Fibroblast of villous mesenchyme (primary cell): Measurements from ENCODE around the gene PLCG1. TPM values are rescaled to one million over a fixed set of nuclear protein-coding genes. Genes with fewer than 3 reads are reported as not detected.

Source experiments
- DNase-seq: peaks from one replicate; pipeline ENCODE4 v3.0.0-alpha.2; 2010; ENCODE audit warnings: low read depth
- H3K4me3 ChIP-seq: 2 replicates; pipeline ENCODE4 v1.5.1; 2011; ENCODE audit warnings: low read depth, mild to moderate bottlenecking, low read length
- total RNA-seq: library from RNA; depleted of rRNA; stranded (reverse); fragments of >200 nt; gene quantifications from 2 replicates; pipeline ENCODE4 v1.2.3, GENCODE V29; 2012
- TF ChIP-seq, protein P1 (sequence below): IDR thresholded peaks from 2 replicates; pipeline ENCODE4 v1.5.1; 2012; ENCODE audit warnings: low read depth, mild to moderate bottlenecking, low read length; ENCODE audit not compliant: insufficient read depth

PLCG1 gene
- total RNA-seq, 1 donor, result 60.9 TPM

DNA sequence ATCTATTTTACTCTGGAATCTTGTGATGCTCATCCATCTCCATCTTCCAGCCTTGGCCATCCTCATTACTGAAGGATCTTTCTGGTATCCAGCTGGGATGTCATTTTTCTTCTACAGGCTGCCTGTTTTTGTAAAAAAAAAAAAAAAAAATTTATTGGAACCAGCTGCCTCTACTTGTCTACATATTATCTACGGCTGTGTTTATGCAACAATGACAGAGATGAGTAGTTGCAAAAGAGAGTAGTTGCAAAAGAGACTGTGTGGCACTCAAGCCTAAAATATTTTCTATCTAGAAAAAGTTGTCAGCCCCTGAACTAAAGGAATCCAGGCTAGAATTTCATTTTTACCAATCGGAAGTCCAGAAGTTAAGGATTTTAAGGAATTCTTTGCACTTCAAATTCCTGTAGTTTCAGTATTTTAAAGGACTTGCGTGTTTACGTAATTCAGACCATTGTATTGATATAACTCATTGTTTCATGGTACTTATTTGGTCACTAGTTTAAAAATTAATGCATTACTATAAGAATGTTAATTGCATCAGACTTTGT lies 38.6 kb upstream of the PLCG1 start:
- peak; percentile 89 for DNase-seq
- H3K4me3 ChIP-seq, result no peak overlapping the region
- TF ChIP-seq, protein P1, sequence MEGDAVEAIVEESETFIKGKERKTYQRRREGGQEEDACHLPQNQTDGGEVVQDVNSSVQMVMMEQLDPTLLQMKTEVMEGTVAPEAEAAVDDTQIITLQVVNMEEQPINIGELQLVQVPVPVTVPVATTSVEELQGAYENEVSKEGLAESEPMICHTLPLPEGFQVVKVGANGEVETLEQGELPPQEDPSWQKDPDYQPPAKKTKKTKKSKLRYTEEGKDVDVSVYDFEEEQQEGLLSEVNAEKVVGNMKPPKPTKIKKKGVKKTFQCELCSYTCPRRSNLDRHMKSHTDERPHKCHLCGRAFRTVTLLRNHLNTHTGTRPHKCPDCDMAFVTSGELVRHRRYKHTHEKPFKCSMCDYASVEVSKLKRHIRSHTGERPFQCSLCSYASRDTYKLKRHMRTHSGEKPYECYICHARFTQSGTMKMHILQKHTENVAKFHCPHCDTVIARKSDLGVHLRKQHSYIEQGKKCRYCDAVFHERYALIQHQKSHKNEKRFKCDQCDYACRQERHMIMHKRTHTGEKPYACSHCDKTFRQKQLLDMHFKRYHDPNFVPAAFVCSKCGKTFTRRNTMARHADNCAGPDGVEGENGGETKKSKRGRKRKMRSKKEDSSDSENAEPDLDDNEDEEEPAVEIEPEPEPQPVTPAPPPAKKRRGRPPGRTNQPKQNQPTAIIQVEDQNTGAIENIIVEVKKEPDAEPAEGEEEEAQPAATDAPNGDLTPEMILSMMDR, result no peak

DNA sequence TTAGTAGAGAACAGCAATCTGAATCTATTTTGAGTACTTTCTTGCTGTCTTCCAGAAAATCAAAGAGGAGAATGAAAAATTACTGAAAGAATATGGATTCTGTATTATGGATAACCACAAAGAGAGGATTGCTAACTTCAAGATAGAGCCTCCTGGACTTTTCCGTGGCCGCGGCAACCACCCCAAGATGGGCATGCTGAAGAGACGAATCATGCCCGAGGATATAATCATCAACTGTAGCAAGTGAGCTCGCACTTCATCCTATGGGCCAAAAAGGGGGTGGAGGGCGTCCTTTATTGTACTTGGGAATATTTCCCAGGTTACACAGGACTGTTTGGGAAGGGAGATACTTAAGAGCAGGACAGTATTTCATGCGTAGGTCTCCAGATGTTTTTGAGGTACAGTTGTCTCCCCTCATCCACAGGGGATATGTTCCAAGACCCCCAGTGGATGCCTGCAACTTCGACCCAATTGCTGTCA lies 37.3 kb upstream of the PLCG1 start:
- TF ChIP-seq, protein P1, result no peak
- H3K4me3 ChIP-seq, result no peak overlapping the region
- no peak for DNase-seq

DNA sequence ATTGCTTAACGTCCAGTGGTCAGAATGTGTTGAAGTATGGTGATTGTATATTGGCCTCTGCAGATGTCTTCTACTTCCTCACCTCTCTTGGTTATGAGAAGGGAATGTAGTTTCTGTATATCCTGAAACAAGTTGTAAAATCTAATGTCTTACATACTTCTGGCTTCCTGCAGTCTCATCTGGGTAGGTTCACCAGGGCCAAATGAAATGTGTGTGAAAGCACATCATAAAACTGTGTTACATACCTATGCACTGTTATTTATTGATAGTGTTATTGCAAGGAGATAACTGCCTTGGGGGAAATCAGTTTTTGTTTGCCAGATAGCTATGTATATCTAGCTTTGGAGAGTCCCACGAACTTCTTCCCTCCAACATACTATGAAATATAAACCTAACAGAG lies 35.7 kb upstream of the PLCG1 start:
- TF ChIP-seq, protein P1, result no peak
- H3K4me3 ChIP-seq, result no peak overlapping the region
- DNase-seq, result peak; percentile 59

DNA sequence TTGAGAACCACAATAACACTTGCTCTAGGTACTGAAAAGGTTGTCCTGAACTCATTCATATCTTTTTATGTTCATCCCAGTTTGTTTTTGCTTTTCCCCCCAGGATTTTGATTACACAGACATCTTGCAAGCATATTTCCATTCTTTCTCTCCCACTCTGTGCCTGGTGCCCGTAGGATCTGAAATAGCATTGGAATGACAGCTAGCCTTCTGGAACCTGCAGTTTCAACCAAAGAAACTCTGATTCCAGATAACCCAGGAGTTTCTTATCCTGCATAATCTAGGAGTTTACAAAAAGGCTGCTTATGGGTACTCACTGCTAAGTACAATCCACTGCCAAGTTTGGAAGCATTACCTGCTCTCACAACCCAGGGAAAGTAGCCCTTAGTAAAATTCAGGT lies 28.8 kb upstream of the PLCG1 start:
- DNase-seq, result no peak
- no peak overlapping the region for H3K4me3 ChIP-seq
- TF ChIP-seq, protein P1, result no peak

DNA sequence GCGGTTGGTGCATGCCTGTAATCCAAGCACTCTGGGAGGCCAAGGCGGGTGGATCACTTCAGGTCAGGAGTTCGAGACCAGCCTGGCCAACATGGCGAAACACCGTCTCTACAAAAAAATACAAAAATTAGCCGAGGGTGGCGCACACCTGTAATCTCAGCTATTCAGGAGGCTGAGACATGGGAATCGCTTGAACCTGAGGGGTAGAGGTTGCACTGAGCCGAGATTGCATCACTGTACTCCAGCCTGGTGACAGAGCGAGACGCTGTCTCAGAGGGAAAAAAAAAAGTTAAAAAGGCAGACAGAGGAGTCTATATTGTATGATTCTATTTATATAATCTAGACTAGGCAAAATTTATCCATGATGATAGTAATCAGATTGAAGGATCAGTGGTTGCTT lies 27.3 kb upstream of the PLCG1 start:
- TF ChIP-seq, protein P1, result no peak
- H3K4me3 ChIP-seq, result no peak overlapping the region
- no peak for DNase-seq

DNA sequence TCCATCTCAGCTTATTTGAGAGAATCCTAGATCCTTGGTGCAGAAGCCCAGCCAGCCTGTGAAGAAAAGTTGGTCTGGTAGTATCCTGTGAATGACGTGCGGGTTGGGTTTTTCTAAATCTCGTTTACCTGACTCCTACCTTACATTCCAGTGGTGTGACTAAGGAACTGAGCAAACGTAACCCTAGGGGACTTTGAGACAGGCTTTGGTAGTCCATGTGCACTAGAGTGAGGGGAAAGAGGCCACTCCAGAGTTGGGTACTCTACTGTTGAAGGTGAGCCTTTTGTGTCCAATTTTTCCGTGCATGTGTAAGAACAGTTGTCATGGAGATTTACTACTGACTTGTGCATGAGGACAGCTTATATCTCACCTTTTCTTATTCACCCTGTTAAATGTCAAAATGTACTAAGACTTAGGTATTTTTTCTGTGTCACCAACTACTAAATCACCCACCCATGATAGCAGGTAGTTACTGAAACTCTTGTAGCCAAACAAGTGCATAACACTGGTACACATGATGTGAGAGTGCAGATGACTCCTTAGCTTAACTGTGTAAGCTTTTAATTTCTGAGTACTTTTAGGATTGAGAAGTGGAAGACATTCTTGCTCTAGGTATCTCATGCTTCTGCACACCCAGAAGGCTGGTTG lies 26.3 kb upstream of the PLCG1 start:
- no peak for DNase-seq
- TF ChIP-seq, protein P1, result no peak
- H3K4me3 ChIP-seq, result no peak overlapping the region

DNA sequence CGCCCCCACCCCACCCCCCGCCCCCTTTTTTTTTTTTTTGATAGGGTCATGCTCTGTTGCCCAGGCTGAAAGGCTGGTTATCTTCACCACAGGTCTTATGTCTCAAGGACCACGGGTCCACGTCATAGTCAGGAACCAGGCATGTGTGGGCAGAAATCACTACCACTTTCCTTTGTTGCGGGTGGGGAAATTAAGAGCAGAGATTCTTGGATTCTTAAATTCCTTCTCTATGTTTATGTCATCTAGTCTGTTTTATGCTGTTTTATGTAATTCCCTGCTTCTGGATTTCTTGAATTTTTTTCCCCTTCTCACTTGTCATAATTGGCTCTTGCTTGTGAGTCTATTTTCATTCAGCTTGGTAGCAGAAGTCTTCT lies 25.8 kb upstream of the PLCG1 start:
- H3K4me3 ChIP-seq, result no peak overlapping the region
- no peak for DNase-seq
- TF ChIP-seq, protein P1, result no peak
